ENCODE results near the gene RNF224. TPM values are rescaled to one million over a fixed set of nuclear protein-coding genes. Genes with fewer than 3 reads are reported as not detected.

RNF224 gene
- polyA plus RNA-seq, 1 donor from 2014 or later, result not detected

- H3K9ac ChIP-seq (ENCODE audit: low read length), result no peak overlapping the region
- no peaks in the 10 kb centered on the region for H4K20me1 ChIP-seq (ENCODE audit: insufficient read depth)
- no peaks in the 10 kb centered on the region for H3K36me3 ChIP-seq (ENCODE audit: insufficient read depth, low read length)
- H3K27me3 ChIP-seq (ENCODE audit: insufficient read depth, low read depth, low read length), result no peaks in the 10 kb centered on the region
- no peak overlapping the region for H3K27ac ChIP-seq (ENCODE audit: low read length)
- H3K79me2 ChIP-seq (replicated peaks; ENCODE audit: insufficient read depth, low read length), result peaks cover 14% of the 10 kb centered on the region
- no peaks in the 10 kb centered on the region for H3K9me2 ChIP-seq (ENCODE audit: insufficient read depth, low read length)
- no peak overlapping the region for H2AFZ ChIP-seq (ENCODE audit: low read depth, low read length)
- H3K4me3 ChIP-seq (ENCODE audit: low read length), result peak overlapping the region; percentile 98
- no peak overlapping the region for H3K4me2 ChIP-seq (ENCODE audit: low read length)
- no peak for TF ChIP-seq EZH2 (IDR thresholded peaks at IDR 0.05; ENCODE audit: borderline replicate concordance, insufficient read depth, low read length, poor library complexity, severe bottlenecking)
- TF ChIP-seq RAD21 (conservative IDR thresholded peaks at IDR 0.05), result no peak
- no peak for TF ChIP-seq TAF1 (IDR thresholded peaks at IDR 0.05; ENCODE audit: low read depth)
- no peak for TF ChIP-seq REST (IDR thresholded peaks at IDR 0.05; ENCODE audit: borderline replicate concordance)
- no peak for TF ChIP-seq POLR2AphosphoS5 (IDR thresholded peaks at IDR 0.05)
- no peak for TF ChIP-seq SMC3 (conservative IDR thresholded peaks at IDR 0.05; ENCODE audit: poor library complexity)
- no peak for TF ChIP-seq MXI1 (conservative IDR thresholded peaks at IDR 0.05; ENCODE audit: poor library complexity, severe bottlenecking)
- no peak for TF ChIP-seq EP300 (conservative IDR thresholded peaks at IDR 0.05; ENCODE audit: poor library complexity, severe bottlenecking)
- TF ChIP-seq CTCF (IDR thresholded peaks at IDR 0.05; ENCODE audit: poor library complexity, severe bottlenecking), result no peak
- H3K9me3 ChIP-seq (ENCODE audit: low read length), result no peaks in the 10 kb centered on the region
- no peaks in the 10 kb centered on the region for H3F3A ChIP-seq (ENCODE audit: insufficient read depth, low read length, poor library complexity, severe bottlenecking)
Measured at GRCh38 chr9:137190315-137190856, 36.9 kb upstream of the RNF224 start.

- H3K9ac ChIP-seq (ENCODE audit: low read length), result no peak overlapping the region
- no peaks in the 10 kb centered on the region for H4K20me1 ChIP-seq (ENCODE audit: insufficient read depth)
- H3K27me3 ChIP-seq (ENCODE audit: insufficient read depth, low read depth, low read length), result no peaks in the 10 kb centered on the region
- no peaks in the 10 kb centered on the region for H3F3A ChIP-seq (ENCODE audit: insufficient read depth, low read length, poor library complexity, severe bottlenecking)
- no peaks in the 10 kb centered on the region for H3K9me3 ChIP-seq (ENCODE audit: low read length)
- no peak overlapping the region for H3K27ac ChIP-seq (ENCODE audit: low read length)
- no peaks in the 10 kb centered on the region for H3K9me2 ChIP-seq (ENCODE audit: insufficient read depth, low read length)
- no peak overlapping the region for H3K4me2 ChIP-seq (ENCODE audit: low read length)
- H3K36me3 ChIP-seq (ENCODE audit: insufficient read depth, low read length), result no peaks in the 10 kb centered on the region
- no peak overlapping the region for H2AFZ ChIP-seq (ENCODE audit: low read depth, low read length)
- TF ChIP-seq CTCF (IDR thresholded peaks at IDR 0.05; ENCODE audit: poor library complexity, severe bottlenecking) (no peak), MXI1 (conservative IDR thresholded peaks at IDR 0.05; ENCODE audit: poor library complexity, severe bottlenecking) (no peak), POLR2AphosphoS5 (IDR thresholded peaks at IDR 0.05) (no peak), REST (IDR thresholded peaks at IDR 0.05; ENCODE audit: borderline replicate concordance) (no peak), RAD21 (conservative IDR thresholded peaks at IDR 0.05) (no peak)
- peaks cover 14% of the 10 kb centered on the region for H3K79me2 ChIP-seq (replicated peaks; ENCODE audit: insufficient read depth, low read length)
- no peak overlapping the region for H3K4me3 ChIP-seq (ENCODE audit: low read length)
Measured at GRCh38 chr9:137191245-137191644, 36.1 kb upstream of the RNF224 start.
